CD14-positive monocyte (primary cell): Measurements from ENCODE around the gene AFG3L2. TPM values are rescaled to one million over a fixed set of nuclear protein-coding genes. Genes with fewer than 3 reads are reported as not detected.

ENCODE experiments used
- DNase-seq, 3 donors: peaks; one replicate each; pipeline ENCODE4 v3.0.0-alpha.2; 2011 to 2022
- H2AFZ ChIP-seq: 2 replicates; pipeline ENCODE4 v1.6.0; 2012; ENCODE audit warnings: mild to moderate bottlenecking, low read depth, low read length, inconsistent platforms; ENCODE audit not compliant: insufficient read depth, poor library complexity, severe bottlenecking
- H3K27ac ChIP-seq, 2 donors: 1 replicate in 1 of 2; 2 replicates in 1 of 2; pipeline ENCODE4 v1.5.1; 2012 to 2013; ENCODE audit warnings: low read length in 2 of 2, control low read depth in 1 of 2, inconsistent platforms in 1 of 2, low read depth in 1 of 2, mild to moderate bottlenecking in 1 of 2
- H3K27me3 ChIP-seq, 2 donors: one replicate each; pipeline versions ENCODE4 v1.6.0 to v1.6.1; 2011 to 2013; ENCODE audit warnings: low read length in 2 of 2; ENCODE audit not compliant: control insufficient read depth in 2 of 2, insufficient read depth in 2 of 2
- H3K36me3 ChIP-seq, 2 donors: replicated peaks in 1 of 2; 1 replicate in 1 of 2; 2 replicates in 1 of 2; pipeline versions ENCODE4 v1.5.1 to v1.6.1; 2012 to 2013; ENCODE audit warnings: low read length in 2 of 2, control low read depth in 1 of 2, inconsistent platforms in 1 of 2, mild to moderate bottlenecking in 1 of 2; ENCODE audit not compliant: insufficient read depth in 2 of 2, control insufficient read depth in 1 of 2
- H3K4me1 ChIP-seq, 2 donors: 1 replicate in 1 of 2; 2 replicates in 1 of 2; pipeline versions ENCODE4 v1.5.1 to v1.6.1; 2012 to 2013; ENCODE audit warnings: low read length in 2 of 2, control low read depth in 1 of 2, inconsistent platforms in 1 of 2, mild to moderate bottlenecking in 1 of 2, moderate library complexity in 1 of 2; ENCODE audit not compliant: insufficient read depth in 2 of 2, control insufficient read depth in 1 of 2
- H3K4me2 ChIP-seq: replicated peaks from 2 replicates; pipeline ENCODE3; 2012; ENCODE audit warnings: low read length, moderate library complexity, mild to moderate bottlenecking; ENCODE audit not compliant: poor library complexity, severe bottlenecking; ENCODE audit errors: extremely low read depth
- H3K4me3 ChIP-seq, 3 experiments: fragments of 200-600 bp in 1 of 3; sonication (generic) in 1 of 3; replicated peaks in 1 of 3; 1 replicate in 2 of 3; 2 replicates in 1 of 3; pipeline ENCODE4 v1.5.1; 2011 to 2013; ENCODE audit warnings: low read length in 3 of 3, mild to moderate bottlenecking in 3 of 3, control low read depth in 2 of 3, low read depth in 2 of 3, inconsistent platforms in 1 of 3, moderate library complexity in 1 of 3
- H3K79me2 ChIP-seq: 2 replicates; pipeline ENCODE4 v1.6.0; 2012; ENCODE audit warnings: mild to moderate bottlenecking, control low read depth, inconsistent platforms, low read length, moderate library complexity; ENCODE audit not compliant: insufficient read depth
- H3K9ac ChIP-seq: 2 replicates; pipeline ENCODE4 v1.6.0; 2017; ENCODE audit warnings: low read length, mild to moderate bottlenecking; ENCODE audit not compliant: insufficient read depth, poor library complexity, severe bottlenecking
- H3K9me3 ChIP-seq, 2 donors: replicated peaks in 1 of 2; 1 replicate in 1 of 2; 2 replicates in 1 of 2; pipeline versions ENCODE4 v1.5.1 to v1.6.1; 2012 to 2013; ENCODE audit warnings: low read length in 2 of 2, control low read depth in 1 of 2; ENCODE audit not compliant: control insufficient read depth in 1 of 2, insufficient read depth in 1 of 2
- H4K20me1 ChIP-seq: 2 replicates; pipeline ENCODE4 v1.6.0; 2012; ENCODE audit warnings: mild to moderate bottlenecking, low read length, control low read depth, moderate library complexity; ENCODE audit not compliant: insufficient read depth
- H3K27ac Mint-ChIP-seq, 7 donors: one replicate each; pipeline ENCODE4 v1.8.0; 2020; ENCODE audit warnings: mild to moderate bottlenecking in 7 of 7, mixed read lengths in 7 of 7, moderate library complexity in 6 of 7, inconsistent platforms in 2 of 7
- H3K27me3 Mint-ChIP-seq, 3 donors: one replicate each; pipeline ENCODE4 v1.8.0; 2021 to 2022; ENCODE audit warnings: low read depth in 3 of 3, mild to moderate bottlenecking in 3 of 3, mixed read lengths in 3 of 3, moderate library complexity in 3 of 3, inconsistent platforms in 1 of 3
- H3K36me3 Mint-ChIP-seq, 2 donors: one replicate each; pipeline ENCODE4 v1.8.0; 2020; ENCODE audit warnings: mixed read lengths in 2 of 2, inconsistent platforms in 1 of 2, mild to moderate bottlenecking in 1 of 2
- H3K4me1 Mint-ChIP-seq: one replicate; pipeline ENCODE4 v1.8.0; 2020; ENCODE audit warnings: mild to moderate bottlenecking, mixed read lengths
- H3K4me3 Mint-ChIP-seq, 2 donors: one replicate each; pipeline ENCODE4 v1.8.0; 2020; ENCODE audit warnings: mild to moderate bottlenecking in 2 of 2, mixed read lengths in 2 of 2, moderate library complexity in 1 of 2
- H3K9me3 Mint-ChIP-seq, 7 donors: one replicate each; pipeline ENCODE4 v1.8.0; 2020 to 2022; ENCODE audit warnings: mixed read lengths in 7 of 7, mild to moderate bottlenecking in 6 of 7, moderate library complexity in 6 of 7, inconsistent platforms in 2 of 7
- CTCF ChIP-seq: fragments of 200-600 bp; IDR thresholded peaks from one replicate; pipeline ENCODE4 v1.8.0; 2022; ENCODE audit warnings: antibody characterized with exemption, mild to moderate bottlenecking
- WGBS: methylation state at CpG from one replicate; pipeline ENCODE4 v1.1.5; 2013; ENCODE audit warnings: missing lambda C conversion rate; ENCODE audit not compliant: insufficient coverage; 5-methylcytosine and 5-hydroxymethylcytosine counted together
- intact Hi-C, 2 donors: fragments of 100-400 bp; cut with micrococcal nuclease; formaldehyde crosslinking; loops; one replicate each; pipeline versions ENCODE4 v1.15.0 to v1.15.1; 2023
- polyA plus RNA-seq, 3 donors: library from polyadenylated mRNA; depleted of rRNA in 1 of 3; unstranded in 2 of 3; stranded (reverse) in 1 of 3; fragments of 300-500 nt in 2 of 3; fragments of >200 nt in 1 of 3; fragmentation: Illumina TruSeq in 2 of 3; gene quantifications; 1 replicate in 2 of 3; 2 replicates in 1 of 3; pipeline ENCODE4 v1.2.3, GENCODE V29; 2012 to 2021

The AFG3L2 gene
- polyA plus RNA-seq, 3 donors, result 13.9 to 15.5 (median 13.9) TPM

GRCh38 chr18:12359515-12359927 is 17.5 kb downstream of the AFG3L2 start:
- no CpG with 5 or more reads among the region's 5 CpGs for WGBS
- Mint-ChIP-seq H3K9me3 (no peaks in the 10 kb centered on the region), H3K27me3 (no peaks in the 10 kb centered on the region), H3K36me3 (peaks cover 80 to 90% of the 10 kb centered on the region in 2 donors), H3K4me1 (peaks cover 5% of the 10 kb centered on the region), H3K27ac (no peak overlapping the region), H3K4me3 (no peak overlapping the region)
- H2AFZ ChIP-seq, result no peak overlapping the region
- H3K79me2 ChIP-seq, result peaks cover 4% of the 10 kb centered on the region
- H3K36me3 ChIP-seq, result peaks cover 89 to 98% of the 10 kb centered on the region in 2 donors
- intact Hi-C loops, result no loop called here
- H3K4me1 ChIP-seq, result peaks cover 2 to 5% of the 10 kb centered on the region in 2 donors
- DNase-seq, result no peak
- H3K4me2 ChIP-seq, result no peak overlapping the region
- H3K27ac ChIP-seq, result no peak overlapping the region
- H3K27me3 ChIP-seq, result no peaks in the 10 kb centered on the region
- H3K9ac ChIP-seq, result no peak overlapping the region
- H3K9me3 ChIP-seq, result no peaks in the 10 kb centered on the region
- TF ChIP-seq CTCF, result no peak
- H3K4me3 ChIP-seq, result no peak overlapping the region
- H4K20me1 ChIP-seq, result no peaks in the 10 kb centered on the region

DNA sequence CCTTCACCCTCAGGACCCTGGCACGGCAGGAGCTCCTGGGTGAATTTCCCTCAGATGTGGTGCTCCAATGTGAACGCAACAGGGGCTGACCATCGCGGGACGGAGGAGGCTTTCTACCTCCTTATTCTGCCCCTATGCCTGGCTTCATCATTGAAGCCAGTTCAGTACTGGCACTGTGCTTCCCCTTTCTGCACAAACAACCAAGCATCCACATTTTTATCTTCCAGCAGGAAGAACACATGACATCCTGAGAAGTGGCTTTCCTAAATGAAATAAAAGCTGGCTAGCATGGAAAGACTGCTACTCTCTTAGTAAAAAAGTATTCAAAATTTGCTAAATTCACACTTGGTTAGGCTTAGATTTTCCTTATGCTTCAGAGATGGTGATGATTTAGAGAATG is 24.8 kb downstream of the AFG3L2 start:
- Mint-ChIP-seq H3K27ac (no peak overlapping the region), H3K36me3 (peaks cover 77 to 91% of the 10 kb centered on the region in 2 donors), H3K4me3 (no peak overlapping the region), H3K4me1 (no peaks in the 10 kb centered on the region), H3K9me3 (no peaks in the 10 kb centered on the region), H3K27me3 (peaks cover 0 to 2% (median 0%) of the 10 kb centered on the region in 3 donors)
- no peak for TF ChIP-seq CTCF
- no peak overlapping the region for H2AFZ ChIP-seq
- no peak overlapping the region for H3K9ac ChIP-seq
- intact Hi-C loops, result no loop called here
- whole genome bisulfite sequencing, result 95% methylated on average over 5 of the region's 5 CpGs
- H3K4me3 ChIP-seq, result no peak overlapping the region
- H3K27ac ChIP-seq, result no peak overlapping the region
- H3K36me3 ChIP-seq, result peaks cover 72 to 98% of the 10 kb centered on the region in 2 donors
- no peaks in the 10 kb centered on the region for H3K27me3 ChIP-seq
- no peaks in the 10 kb centered on the region for H4K20me1 ChIP-seq
- DNase-seq, result no peak
- no peak overlapping the region for H3K4me2 ChIP-seq
- no peaks in the 10 kb centered on the region for H3K79me2 ChIP-seq
- no peaks in the 10 kb centered on the region for H3K4me1 ChIP-seq
- H3K9me3 ChIP-seq, result no peaks in the 10 kb centered on the region
